Measurements from ENCODE around the gene ECE2. TPM values are rescaled to one million over a fixed set of nuclear protein-coding genes. Genes with fewer than 3 reads are reported as not detected.
"Not testable (repeated sequence)": the region's sequence is repeated elsewhere in the genome, so short reads cannot be mapped to it uniquely, and the experiment has no call there.

Gene ECE2
- total RNA-seq, 1 donor from 2014 or later: not detected

DNA sequence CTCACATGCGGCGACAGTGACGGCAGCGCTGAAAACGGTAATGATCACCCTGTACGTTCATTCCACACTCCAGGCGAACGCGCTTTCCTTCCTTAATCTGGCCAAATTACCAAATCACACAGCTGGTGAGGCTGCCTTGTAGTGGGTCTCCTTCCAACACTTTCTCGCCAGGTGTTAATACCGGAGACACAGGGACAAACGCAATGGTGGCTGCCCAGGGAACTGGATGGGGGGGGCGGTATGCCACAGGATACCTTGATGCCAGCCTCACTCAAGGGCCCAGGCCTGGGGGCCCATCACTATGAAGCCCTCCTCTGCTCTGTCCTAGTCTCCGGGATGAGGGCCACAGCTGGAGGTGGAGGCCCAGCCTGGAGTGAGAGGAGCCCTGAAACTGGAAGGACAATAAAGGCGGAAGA, 13.1 kb upstream of the ECE2 start:
- DNase-seq (ENCODE audit: low read depth in 2 of 2): no peak

DNA sequence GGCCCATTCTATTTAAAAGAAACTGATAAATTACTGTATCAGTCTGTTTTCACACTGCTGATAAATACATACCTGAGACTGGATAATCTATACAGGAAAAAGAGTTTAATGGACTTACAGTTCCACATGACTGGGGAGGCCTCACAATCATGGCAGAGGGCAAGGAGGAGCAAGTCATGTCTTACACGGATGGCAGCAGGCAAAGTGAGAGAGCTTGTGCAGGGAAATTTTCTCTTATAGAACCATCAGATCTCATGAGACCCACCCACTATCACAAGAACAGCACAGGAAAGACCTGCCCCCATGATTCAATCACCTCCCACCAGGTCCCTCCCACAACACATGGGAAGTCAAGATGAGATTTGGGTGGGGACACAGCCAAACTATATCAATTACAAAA, 8.6 kb upstream of the ECE2 start:
- not testable (repeated sequence) for DNase-seq (ENCODE audit: low read depth in 2 of 2)

- DNase-seq (ENCODE audit: low read depth in 2 of 2): no peak
Measured at GRCh38 chr3:184272269-184272668, 3.6 kb upstream of the ECE2 start.

DNA sequence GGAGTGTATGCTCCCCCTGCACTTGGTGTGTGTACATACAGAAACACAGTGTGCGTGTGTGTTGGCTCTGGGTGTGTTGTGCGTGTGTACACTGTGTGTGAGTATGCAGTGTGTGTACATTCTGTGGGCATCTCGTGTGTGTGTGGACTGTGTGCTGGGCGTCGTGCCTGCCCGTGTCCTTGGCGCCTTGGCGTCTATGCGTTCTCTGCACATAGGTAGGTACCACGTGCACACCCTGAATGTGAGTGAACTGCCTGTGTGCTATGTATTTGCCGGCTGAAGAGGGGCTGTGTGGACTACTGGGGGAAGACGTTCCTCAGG, 481 bp upstream of the ECE2 start:
- no peak for DNase-seq (ENCODE audit: low read depth in 2 of 2)

DNA sequence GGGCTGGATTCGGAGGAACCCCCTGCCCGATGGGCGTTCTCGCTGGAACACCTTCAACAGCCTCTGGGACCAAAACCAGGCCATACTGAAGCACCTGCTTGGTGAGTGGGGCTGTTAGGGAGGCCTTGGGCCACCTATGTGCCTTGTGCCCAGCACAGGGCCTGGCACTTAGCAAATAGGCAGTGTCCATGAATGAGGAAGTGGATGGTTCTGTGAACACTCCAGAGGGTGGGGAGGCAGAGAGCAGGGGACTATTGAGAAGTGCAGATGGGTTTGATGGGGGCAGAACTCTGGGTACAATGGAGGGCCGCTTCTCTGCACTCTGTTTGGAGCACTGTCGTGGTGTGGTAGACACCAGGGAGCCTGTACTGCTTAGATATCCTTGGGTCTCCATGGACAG, 1.5 kb downstream of the ECE2 start:
- DNase-seq (ENCODE audit: low read depth in 2 of 2): no peak

- DNase-seq (ENCODE audit: low read depth in 2 of 2): no peak
Measured at GRCh38 chr3:184282941-184283340, 7.1 kb downstream of the ECE2 start.

DNA sequence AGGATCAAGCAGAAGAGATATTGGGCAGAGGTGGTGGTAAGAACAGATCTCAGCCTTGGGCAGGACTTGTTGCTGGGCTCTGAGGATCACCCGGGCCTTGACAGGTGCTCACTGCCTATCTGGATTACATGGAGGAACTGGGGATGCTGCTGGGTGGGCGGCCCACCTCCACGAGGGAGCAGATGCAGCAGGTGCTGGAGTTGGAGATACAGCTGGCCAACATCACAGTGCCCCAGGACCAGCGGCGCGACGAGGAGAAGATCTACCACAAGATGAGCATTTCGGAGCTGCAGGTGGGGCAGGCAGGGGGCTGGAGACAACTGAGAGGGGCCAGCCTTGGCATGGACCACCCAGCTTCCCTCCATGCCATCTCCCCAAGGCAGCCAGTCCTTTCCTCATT, 7.9 kb downstream of the ECE2 start:
- no peak for DNase-seq (ENCODE audit: low read depth in 2 of 2)

DNA sequence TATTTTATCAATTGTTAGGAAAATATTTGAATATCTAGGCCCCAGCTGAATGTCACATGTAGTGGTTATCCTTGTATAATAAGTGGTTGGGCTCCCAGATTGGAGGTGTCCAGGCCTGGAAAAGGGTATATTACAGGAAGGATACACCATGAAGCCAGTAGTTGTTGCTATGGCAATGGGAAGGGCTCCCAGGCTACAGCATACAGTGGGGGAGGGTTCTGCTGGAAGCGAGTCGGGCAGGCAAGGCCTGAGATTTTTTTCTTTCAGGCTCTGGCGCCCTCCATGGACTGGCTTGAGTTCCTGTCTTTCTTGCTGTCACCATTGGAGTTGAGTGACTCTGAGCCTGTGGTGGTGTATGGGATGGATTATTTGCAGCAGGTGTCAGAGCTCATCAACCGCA, 8.9 kb downstream of the ECE2 start:
- peak; percentile 90 to 96 for DNase-seq (ENCODE audit: low read depth in 2 of 2)

DNA sequence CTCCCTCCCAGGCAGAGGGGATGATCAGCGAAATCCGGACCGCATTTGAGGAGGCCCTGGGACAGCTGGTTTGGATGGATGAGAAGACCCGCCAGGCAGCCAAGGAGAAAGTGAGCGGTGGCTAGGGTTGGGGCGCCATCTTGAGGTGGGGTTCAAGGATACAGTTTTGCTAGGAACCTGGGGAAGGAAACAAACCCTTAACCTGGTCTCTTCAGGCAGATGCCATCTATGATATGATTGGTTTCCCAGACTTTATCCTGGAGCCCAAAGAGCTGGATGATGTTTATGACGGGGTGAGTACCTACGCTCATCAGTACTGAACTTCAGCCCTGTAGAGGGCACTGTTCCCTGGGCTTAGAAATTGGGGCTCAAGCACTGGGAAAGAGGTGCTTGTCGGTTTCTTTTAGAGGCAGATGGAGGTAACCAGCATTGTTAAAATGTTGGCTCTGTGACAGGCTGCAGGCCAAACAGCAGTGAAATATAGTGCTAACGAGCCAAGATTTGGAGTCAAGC, 13.7 kb downstream of the ECE2 start:
- DNase-seq (ENCODE audit: low read depth in 2 of 2): peak; percentile 28 to 53

DNA sequence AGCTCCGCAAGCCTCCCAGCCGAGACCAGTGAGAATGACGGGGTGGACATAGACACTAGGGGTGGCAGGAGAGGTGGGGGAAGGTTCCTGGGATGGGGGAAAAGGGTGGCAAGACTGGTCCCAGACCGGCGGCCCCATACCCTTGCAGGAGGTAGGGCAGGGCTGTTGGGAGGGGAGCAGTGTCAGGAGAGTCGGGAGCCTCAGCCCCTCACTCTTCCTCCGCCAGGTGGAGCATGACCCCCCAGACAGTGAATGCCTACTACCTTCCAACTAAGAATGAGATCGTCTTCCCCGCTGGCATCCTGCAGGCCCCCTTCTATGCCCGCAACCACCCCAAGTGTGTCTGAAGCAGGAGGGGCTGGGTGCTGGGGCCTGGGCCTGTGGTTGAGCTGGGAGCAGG, 14.5 kb downstream of the ECE2 start:
- no peak for DNase-seq (ENCODE audit: low read depth in 2 of 2)

DNA sequence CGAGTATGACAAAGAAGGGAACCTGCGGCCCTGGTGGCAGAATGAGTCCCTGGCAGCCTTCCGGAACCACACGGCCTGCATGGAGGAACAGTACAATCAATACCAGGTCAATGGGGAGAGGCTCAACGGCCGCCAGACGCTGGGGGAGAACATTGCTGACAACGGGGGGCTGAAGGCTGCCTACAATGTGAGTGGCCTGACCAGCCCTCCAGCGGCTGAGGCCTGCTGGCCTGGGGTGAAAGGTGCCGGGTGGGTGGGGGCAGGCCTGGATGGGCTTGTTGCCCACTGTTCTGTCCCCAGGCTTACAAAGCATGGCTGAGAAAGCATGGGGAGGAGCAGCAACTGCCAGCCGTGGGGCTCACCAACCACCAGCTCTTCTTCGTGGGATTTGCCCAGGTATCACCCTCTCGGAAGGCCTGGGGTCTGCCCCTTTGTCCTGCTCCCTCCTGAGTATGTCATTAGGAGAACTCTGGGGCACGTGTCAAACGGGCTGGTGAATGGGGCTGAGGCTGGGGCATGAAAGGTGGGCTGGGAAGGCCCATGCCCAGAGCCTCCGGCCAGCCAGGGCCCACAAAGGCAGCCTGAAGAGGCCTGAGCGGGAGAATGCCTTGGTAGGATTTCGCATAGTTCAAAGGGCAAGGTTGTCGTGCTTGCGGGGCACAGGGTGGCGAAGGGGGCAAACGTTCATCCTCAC, 15.4 kb downstream of the ECE2 start:
- no peak for DNase-seq (ENCODE audit: low read depth in 2 of 2)

DNA sequence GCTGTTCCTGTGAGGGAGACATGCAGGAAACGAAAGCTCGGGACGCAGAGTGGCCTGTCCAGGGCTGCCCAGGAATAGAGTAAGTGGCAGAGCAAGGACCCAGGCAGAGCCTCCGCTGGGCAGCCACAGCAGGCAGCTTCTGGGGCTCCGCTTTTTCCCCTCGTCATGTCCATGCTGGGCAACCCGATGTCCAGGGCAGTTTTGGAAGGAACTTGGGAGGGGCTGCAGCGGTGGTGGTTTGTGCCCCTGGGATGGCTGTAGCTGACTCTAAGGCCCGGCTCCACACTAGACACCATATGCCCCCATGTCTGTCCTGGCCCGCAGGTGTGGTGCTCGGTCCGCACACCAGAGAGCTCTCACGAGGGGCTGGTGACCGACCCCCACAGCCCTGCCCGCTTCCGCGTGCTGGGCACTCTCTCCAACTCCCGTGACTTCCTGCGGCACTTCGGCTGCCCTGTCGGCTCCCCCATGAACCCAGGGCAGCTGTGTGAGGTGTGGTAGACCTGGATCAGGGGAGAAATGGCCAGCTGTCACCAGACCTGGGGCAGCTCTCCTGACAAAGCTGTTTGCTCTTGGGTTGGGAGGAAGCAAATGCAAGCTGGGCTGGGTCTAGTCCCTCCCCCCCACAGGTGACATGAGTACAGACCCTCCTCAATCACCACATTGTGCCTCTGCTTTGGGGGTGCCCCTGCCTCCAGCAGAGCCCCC, 16.1 kb downstream of the ECE2 start:
- DNase-seq (ENCODE audit: low read depth in 2 of 2): no peak

DNA sequence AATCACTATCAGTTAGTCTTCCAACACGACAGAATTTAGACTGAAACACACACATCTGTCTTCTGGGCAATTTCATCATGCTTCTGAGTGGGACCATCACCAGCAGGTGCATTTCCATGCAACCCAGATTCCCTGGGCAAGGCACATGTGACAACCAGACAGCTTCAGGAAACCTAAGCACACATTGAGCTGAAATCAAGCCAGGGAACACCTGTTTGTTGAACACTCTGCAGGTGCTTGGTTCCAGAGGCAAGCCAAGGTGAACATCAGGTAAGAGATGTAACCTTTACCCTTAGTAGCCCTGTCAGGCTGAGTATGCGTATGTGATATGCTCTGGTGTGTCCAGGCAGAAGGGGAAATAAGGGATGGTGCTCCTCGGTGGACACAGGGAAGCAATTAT, 19.9 kb downstream of the ECE2 start:
- no peak for DNase-seq (ENCODE audit: low read depth in 2 of 2)

DNA sequence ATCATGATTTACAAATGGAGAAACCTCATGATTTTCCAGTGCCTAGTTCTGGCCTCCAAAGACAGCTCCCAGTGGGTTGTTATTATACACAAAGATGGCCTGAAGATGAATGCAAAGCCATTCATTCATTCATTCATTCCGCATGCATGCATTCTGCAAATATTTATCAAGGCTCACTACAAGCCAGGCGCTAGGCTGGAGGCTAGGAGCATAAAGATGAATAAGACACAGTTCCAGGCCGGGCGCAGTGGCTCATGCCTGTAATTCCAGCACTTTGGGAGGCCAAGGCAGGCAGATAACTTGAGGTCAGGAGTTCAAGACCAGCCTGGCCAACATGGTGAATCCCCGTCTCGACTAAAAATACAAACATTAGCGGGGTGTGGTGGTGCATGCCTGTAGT, 20.8 kb downstream of the ECE2 start:
- DNase-seq (ENCODE audit: low read depth in 2 of 2): no peak

DNA sequence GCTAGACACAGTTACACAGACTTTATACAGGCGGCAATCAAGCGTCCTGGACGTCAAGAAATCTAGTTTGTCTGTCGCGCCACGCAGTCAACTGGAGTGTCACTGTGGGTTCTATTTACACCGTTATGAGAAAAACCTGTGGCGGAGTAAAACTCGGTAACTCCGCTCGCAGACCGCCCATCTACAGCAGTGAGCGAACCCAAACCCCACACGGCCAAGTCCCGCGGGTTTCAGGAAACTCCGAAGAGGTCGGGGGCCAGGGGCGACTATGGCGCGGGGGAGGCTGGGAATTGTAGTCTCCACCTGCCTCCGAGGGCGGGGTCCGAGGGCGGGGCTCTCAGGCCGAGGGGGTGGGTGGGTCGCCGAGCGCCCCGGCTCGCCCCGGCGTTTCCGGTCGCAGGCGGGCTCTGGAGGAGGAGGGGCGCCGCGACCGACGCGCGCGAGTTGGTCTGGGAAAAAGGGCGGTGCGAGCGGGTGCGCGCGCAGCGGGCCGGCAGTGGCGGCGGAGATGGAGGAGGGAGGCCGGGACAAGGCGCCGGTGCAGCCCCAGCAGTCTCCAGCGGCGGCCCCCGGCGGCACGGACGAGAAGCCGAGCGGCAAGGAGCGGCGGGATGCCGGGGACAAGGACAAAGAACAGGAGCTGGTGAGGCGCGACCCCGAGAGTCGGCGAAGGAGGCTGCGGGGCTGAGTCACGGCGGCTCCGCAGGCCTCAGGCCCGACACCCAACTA, 23.1 kb downstream of the ECE2 start, which contains the start of gene PSMD2:
Gene PSMD2 (plus strand): TSS at position 483 of the 729 bp plus-strand sequence. CDS start 26 bp downstream, at position 509.
- DNase-seq (ENCODE audit: low read depth in 2 of 2): peak; percentile 90 to 97

DNA sequence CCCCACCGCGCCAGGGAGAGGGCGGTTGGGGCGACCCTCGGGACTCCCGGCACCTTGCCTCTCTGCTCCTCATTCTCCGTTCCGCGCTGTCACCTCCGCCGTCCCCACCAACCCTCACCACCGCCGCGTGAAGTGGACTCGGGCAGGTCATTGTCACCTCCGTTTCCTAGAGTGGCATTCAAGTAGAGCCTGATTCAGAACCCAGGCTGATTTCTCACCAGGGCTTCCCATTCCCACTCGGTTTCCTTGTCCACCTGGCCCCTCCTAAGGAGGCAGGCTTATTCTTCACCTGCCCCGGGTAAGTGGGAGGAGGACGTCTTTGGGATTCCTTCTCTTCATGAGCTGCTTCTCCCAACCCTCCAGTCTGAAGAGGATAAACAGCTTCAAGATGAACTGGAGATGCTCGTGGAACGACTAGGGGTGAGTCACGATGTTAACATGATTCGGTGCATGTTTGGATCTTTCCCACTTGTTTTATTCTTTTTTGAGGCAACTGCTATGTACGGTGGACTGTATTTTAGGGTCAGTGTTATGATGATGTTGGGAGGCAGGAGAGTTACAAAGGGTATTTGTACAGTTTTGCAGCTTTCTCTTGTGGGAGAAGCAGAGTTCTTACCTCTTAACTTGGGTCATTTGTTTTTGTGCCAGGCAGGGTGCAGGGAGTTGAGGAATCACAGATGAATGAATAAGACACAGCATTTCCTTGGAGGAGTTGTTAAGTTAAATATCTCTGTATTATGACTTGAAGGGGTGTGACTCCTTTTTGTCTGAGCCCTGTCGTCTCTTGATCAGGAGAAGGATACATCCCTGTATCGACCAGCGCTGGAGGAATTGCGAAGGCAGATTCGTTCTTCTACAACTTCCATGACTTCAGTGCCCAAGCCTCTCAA, 23.9 kb downstream of the ECE2 start:
- peak in 1 of 2 donors; percentile 43 for DNase-seq (ENCODE audit: low read depth in 2 of 2)

- peak in 1 of 2 donors; percentile 63 for DNase-seq (ENCODE audit: low read depth in 2 of 2)
Measured at GRCh38 chr3:184300378-184300720, 24.5 kb downstream of the ECE2 start.

- DNase-seq (ENCODE audit: low read depth in 2 of 2): peak in 1 of 2 donors; percentile 49
Measured at GRCh38 chr3:184305577-184305976, 29.8 kb downstream of the ECE2 start.

- no peak for DNase-seq (ENCODE audit: low read depth in 2 of 2)
Measured at GRCh38 chr3:184306341-184306972, 30.6 kb downstream of the ECE2 start.

- DNase-seq (ENCODE audit: low read depth in 2 of 2): no peak
Measured at GRCh38 chr3:184307915-184308314, 32.1 kb downstream of the ECE2 start.

DNA sequence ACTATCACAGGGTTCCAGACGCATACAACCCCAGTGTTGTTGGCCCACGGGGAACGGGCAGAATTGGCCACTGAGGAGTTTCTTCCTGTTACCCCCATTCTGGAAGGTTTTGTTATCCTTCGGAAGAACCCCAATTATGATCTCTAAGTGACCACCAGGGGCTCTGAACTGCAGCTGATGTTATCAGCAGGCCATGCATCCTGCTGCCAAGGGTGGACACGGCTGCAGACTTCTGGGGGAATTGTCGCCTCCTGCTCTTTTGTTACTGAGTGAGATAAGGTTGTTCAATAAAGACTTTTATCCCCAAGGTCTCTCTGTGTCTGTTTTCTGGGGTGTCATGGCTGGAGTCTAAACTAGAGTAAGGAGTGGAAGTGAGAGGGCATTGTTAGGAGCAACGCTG, 32.9 kb downstream of the ECE2 start:
- DNase-seq (ENCODE audit: low read depth in 2 of 2): no peak

Measured in dermis microvascular lymphatic vessel endothelial cell (primary cell).